Measurements from ENCODE around the gene KLK7.
"Not testable (repeated sequence)": the region's sequence is repeated elsewhere in the genome, so short reads cannot be mapped to it uniquely, and the experiment has no call there.

KLK7 gene

DNA sequence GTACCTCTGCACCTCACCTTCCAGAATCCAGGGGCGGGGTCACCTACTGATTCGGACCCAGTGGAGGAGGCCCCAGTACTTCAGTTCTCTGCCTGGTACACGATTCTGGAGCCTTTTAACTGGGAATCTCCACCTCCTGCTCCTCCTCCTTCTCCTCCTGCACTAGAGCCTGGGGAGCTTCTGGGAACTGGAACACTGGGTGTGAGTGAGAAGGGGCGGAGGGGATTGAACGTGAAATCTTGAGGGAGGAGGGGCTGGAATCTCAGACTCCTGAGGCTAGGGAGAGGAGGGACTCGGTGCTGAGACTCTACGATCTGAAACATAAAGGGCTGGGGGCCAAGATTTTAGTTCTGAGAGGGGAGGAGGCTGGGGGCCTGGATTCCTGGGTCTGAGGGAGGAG, 17.8 kb upstream of the KLK7 start, which contains the start of gene KLK8:
Gene KLK8 (minus strand): TSS at position 90 of the 400 bp plus-strand sequence. CDS start 437 bp downstream, outside the sequence.
- Mint-ChIP-seq H3K9me3 (peaks cover 3% of the 10 kb centered on the region), H3K27ac (no peak within 1 kb of the TSS), H3K27me3 (peaks cover 65% of the 10 kb centered on the region), H3K36me3 (no peaks in the 10 kb centered on the region), H3K4me1 (no peaks in the 10 kb centered on the region), H3K4me3 (no peak within 1 kb of the TSS)
- no peak for ATAC-seq

DNA sequence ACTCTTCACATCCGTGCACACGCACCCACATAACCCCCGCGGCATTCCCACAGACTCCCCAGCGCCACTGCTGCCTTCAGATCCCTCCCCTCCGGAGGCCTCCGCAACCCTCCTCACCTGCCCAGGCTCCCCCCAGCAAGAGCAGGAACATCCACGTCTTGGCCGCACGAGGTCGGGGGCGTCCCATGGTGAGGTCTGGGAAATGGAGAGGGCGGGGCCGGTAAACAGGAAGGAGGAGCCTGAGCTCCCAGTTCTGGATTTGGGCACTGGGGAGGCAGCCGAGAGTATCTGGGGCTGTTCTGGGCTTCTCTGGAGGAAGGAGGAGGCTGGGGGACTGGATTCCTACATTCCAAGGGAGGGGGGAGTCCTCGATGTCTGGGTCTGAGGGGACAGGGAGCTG, 17.3 kb upstream of the KLK7 start:
- Mint-ChIP-seq H3K4me3 (no peak overlapping the region), H3K27ac (no peak overlapping the region), H3K4me1 (no peaks in the 10 kb centered on the region), H3K36me3 (no peaks in the 10 kb centered on the region), H3K9me3 (peaks cover 3% of the 10 kb centered on the region), H3K27me3 (peaks cover 65% of the 10 kb centered on the region)
- no peak for ATAC-seq

DNA sequence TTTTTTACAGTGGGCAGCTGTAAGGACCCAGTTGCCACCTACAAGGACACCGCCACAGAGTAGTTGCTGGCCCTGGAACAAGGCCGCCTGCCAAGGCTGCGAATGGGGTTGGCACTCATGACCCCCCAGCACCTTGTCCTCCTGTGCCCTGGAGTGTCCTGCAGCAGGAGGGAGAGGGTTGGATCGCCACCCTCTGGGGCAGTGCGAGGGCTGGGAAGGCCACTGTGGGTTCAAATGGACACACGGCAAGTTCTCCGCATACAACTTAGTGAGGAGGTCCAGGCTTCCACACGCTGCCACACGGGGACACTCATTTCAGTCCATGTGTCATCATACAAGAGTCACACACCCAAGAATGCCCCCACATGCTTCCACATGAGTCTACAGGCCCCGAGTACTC, 16.7 kb upstream of the KLK7 start:
- Mint-ChIP-seq H3K36me3 (no peaks in the 10 kb centered on the region), H3K27ac (no peak overlapping the region), H3K9me3 (peaks cover 3% of the 10 kb centered on the region), H3K4me1 (no peaks in the 10 kb centered on the region), H3K27me3 (peaks cover 65% of the 10 kb centered on the region), H3K4me3 (no peak overlapping the region)
- ATAC-seq = no peak

DNA sequence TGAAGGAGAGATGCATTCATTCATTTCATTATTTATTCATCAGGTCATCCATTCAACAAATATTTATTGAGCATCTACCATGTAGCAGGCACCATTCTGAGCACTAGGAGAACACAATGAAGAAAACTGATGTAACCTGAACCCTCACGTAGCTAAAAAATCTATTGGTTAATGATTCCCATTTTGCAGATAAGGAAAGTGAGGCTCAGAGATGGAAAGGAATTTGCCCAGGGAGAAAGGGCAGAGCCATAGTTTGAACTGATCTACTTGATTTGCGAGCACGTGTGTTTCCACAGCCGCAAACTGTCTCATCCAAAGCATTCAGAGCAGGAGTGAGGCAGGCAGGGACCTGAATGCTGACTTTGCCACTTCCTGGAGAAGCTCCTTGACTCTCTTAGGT, 15.0 kb upstream of the KLK7 start:
- Mint-ChIP-seq H3K4me1 (no peaks in the 10 kb centered on the region), H3K27ac (no peak overlapping the region), H3K36me3 (no peaks in the 10 kb centered on the region), H3K9me3 (peaks cover 3% of the 10 kb centered on the region), H3K27me3 (peaks cover 61% of the 10 kb centered on the region), H3K4me3 (no peak overlapping the region)
- ATAC-seq = no peak

GRCh38 chr19:50998061-50998460, 14.3 kb upstream of the KLK7 start:
- Mint-ChIP-seq H3K27me3 (peaks cover 54% of the 10 kb centered on the region), H3K4me1 (no peaks in the 10 kb centered on the region), H3K4me3 (no peak overlapping the region), H3K36me3 (no peaks in the 10 kb centered on the region), H3K27ac (no peak overlapping the region), H3K9me3 (peaks cover 2% of the 10 kb centered on the region)
- no peak for ATAC-seq

- Mint-ChIP-seq H3K27ac (no peak overlapping the region), H3K27me3 (peaks cover 42% of the 10 kb centered on the region), H3K4me1 (no peaks in the 10 kb centered on the region), H3K4me3 (no peak overlapping the region), H3K9me3 (peaks cover 8% of the 10 kb centered on the region), H3K36me3 (no peaks in the 10 kb centered on the region)
- no peak for ATAC-seq
Measured at GRCh38 chr19:50994129-50994528, 10.4 kb upstream of the KLK7 start.

- ATAC-seq = no peak
- H3K4me3 Mint-ChIP-seq = no peak overlapping the region
- no peak overlapping the region for H3K27ac Mint-ChIP-seq
- peaks cover 8% of the 10 kb centered on the region for H3K9me3 Mint-ChIP-seq
- peaks cover 41% of the 10 kb centered on the region for H3K27me3 Mint-ChIP-seq
- no peaks in the 10 kb centered on the region for H3K36me3 Mint-ChIP-seq
- no peaks in the 10 kb centered on the region for H3K4me1 Mint-ChIP-seq
Measured at GRCh38 chr19:50992666-50993035, 8.9 kb upstream of the KLK7 start.

DNA sequence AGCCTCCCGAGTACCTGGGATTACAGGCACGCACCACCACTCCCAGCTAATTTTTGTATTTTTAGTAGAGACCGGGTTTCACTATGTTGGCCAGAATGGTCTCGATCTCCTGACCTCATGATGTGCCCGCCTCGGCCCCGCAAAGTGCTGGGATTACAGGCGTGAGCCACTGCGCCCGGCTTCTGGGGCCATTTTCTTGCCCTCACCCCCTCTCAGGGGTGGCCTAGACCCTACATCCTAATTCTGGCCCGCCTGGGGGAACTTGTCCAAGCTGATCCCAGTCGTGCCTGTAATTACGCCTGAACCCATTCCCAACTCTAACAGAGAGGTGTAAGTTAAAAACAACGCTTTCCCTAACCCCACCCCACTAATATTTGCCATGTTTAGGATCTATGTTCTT, 699 bp upstream of the KLK7 start:
- peaks cover 59% of the 10 kb centered on the region for H3K27me3 Mint-ChIP-seq
- not testable (repeated sequence) for H3K4me1 Mint-ChIP-seq, ATAC-seq

GRCh38 chr19:50982186-50982585, 1.5 kb downstream of the KLK7 start:
- Mint-ChIP-seq H3K27ac (no peak overlapping the region), H3K4me3 (no peak overlapping the region), H3K9me3 (peaks cover 6% of the 10 kb centered on the region), H3K27me3 (peaks cover 63% of the 10 kb centered on the region), H3K36me3 (no peaks in the 10 kb centered on the region), H3K4me1 (no peaks in the 10 kb centered on the region)
- ATAC-seq = no peak

More for the DNA sequence above, 699 bp upstream of the KLK7 start:
- not testable (repeated sequence) for H3K9me3 Mint-ChIP-seq, H3K4me3 Mint-ChIP-seq, H3K27ac Mint-ChIP-seq, H3K36me3 Mint-ChIP-seq

GRCh38 chr19:50981587-50982146, 2.0 kb downstream of the KLK7 start:
- Mint-ChIP-seq H3K36me3 (no peaks in the 10 kb centered on the region), H3K9me3 (peaks cover 6% of the 10 kb centered on the region), H3K27ac (no peak overlapping the region), H3K4me3 (no peak overlapping the region), H3K27me3 (peaks cover 63% of the 10 kb centered on the region), H3K4me1 (no peaks in the 10 kb centered on the region)
- ATAC-seq = no peak

DNA sequence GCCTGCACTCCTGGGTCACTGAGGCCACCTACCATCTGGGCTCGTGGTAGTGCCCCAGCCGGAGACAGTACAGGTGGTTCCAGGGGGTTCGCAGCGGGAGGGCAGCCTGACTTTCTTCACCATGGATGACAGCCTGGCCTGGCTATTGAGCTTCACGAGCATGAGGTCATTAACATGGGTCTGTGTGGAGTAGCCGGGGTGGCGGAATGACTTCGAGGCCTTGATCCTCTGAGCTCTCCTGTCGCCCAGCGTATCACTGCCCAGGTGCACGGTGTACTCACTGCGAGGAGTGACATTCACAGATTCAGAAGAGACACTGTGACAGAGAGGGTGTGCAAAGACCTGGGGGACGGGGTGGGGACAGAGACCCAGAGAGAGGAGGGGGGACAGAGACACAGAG, 3.5 kb downstream of the KLK7 start:
- Mint-ChIP-seq H3K27me3 (peaks cover 73% of the 10 kb centered on the region), H3K27ac (no peak overlapping the region), H3K36me3 (no peaks in the 10 kb centered on the region), H3K9me3 (peaks cover 6% of the 10 kb centered on the region), H3K4me3 (no peak overlapping the region), H3K4me1 (no peaks in the 10 kb centered on the region)
- ATAC-seq = no peak

GRCh38 chr19:50979758-50980157, 4.0 kb downstream of the KLK7 start:
- no peak for ATAC-seq
- Mint-ChIP-seq H3K27me3 (peaks cover 73% of the 10 kb centered on the region), H3K27ac (no peak overlapping the region), H3K4me3 (no peak overlapping the region), H3K4me1 (no peaks in the 10 kb centered on the region), H3K9me3 (peaks cover 6% of the 10 kb centered on the region), H3K36me3 (no peaks in the 10 kb centered on the region)

GRCh38 chr19:50978772-50979390, 4.8 kb downstream of the KLK7 start:
- H3K4me1 Mint-ChIP-seq = no peaks in the 10 kb centered on the region
- H3K27me3 Mint-ChIP-seq = peaks cover 65% of the 10 kb centered on the region

GRCh38 chr19:50977626-50978025, 6.1 kb downstream of the KLK7 start:
- Mint-ChIP-seq H3K9me3 (peaks cover 6% of the 10 kb centered on the region), H3K27ac (no peak overlapping the region), H3K36me3 (no peaks in the 10 kb centered on the region), H3K4me1 (no peaks in the 10 kb centered on the region), H3K4me3 (no peak overlapping the region), H3K27me3 (peaks cover 68% of the 10 kb centered on the region)
- no peak for ATAC-seq

More at GRCh38 chr19:50978772-50979390, 4.8 kb downstream of the KLK7 start:
- no peak overlapping the region for H3K4me3 Mint-ChIP-seq
- ATAC-seq = no peak
- no peak overlapping the region for H3K27ac Mint-ChIP-seq
- peaks cover 6% of the 10 kb centered on the region for H3K9me3 Mint-ChIP-seq
- H3K36me3 Mint-ChIP-seq = no peaks in the 10 kb centered on the region

DNA sequence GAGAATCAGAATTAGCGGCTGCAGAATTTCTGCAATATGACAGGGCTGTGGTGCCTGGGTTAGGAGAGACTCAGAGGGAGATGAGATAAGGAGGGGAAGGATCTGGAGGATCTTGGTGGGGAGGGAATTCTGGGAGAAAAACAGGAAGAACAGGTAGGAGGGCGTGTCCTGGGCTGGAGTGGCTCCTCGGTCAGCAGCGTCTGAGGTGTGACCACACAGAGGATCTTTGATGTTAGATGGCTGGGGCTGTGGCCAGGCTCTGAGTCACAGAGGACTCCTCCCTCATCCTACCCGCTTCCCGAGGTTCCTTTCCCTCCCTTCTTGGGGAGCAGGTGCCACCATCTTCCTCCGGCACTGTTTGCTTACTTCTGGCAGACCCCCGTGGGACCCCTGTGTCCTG, 8.0 kb downstream of the KLK7 start:
- H3K27me3 Mint-ChIP-seq = peaks cover 70% of the 10 kb centered on the region
- no peak overlapping the region for H3K4me3 Mint-ChIP-seq
- no peaks in the 10 kb centered on the region for H3K4me1 Mint-ChIP-seq
- peaks cover 2% of the 10 kb centered on the region for H3K9me3 Mint-ChIP-seq
- peak; percentile 13 for ATAC-seq
- H3K27ac Mint-ChIP-seq = no peak overlapping the region
- no peaks in the 10 kb centered on the region for H3K36me3 Mint-ChIP-seq

- Mint-ChIP-seq H3K9me3 (no peaks in the 10 kb centered on the region), H3K4me1 (no peaks in the 10 kb centered on the region), H3K4me3 (no peak overlapping the region), H3K27ac (no peak overlapping the region), H3K36me3 (no peaks in the 10 kb centered on the region), H3K27me3 (peaks cover 70% of the 10 kb centered on the region)
- ATAC-seq = no peak
Measured at GRCh38 chr19:50974702-50975556, 8.8 kb downstream of the KLK7 start.
